T-helper 22 cell (primary cell): Measurements from ENCODE around the gene CNBD2.
"Not testable (repeated sequence)": the region's sequence is repeated elsewhere in the genome, so short reads cannot be mapped to it uniquely, and the experiment has no call there.

Source experiments
- DNase-seq: peaks from one replicate; pipeline ENCODE4 v3.0.0-alpha.2; 2020; ENCODE audit warnings: low read depth

The CNBD2 gene

DNA sequence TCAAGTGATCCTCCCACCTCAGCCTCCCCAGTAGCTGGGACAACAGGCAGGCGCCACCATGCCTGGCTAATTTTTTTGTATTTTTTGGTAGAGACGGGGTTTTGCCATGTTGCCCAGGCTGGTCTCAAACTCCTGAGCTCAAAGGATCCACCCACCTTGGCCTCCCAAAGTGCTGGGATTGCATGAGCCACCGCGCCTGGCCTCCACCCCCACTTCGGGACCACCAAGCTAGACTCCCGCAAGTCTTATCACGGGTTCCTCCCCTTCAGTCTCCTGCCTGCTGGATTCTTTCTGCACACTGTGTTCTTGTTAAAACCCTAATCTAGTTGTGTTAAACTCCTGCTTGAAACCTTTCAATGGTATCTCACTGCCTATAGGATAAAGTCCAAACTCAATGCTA, 57.7 kb downstream of the CNBD2 start:
- not testable (repeated sequence) for DNase-seq

DNA sequence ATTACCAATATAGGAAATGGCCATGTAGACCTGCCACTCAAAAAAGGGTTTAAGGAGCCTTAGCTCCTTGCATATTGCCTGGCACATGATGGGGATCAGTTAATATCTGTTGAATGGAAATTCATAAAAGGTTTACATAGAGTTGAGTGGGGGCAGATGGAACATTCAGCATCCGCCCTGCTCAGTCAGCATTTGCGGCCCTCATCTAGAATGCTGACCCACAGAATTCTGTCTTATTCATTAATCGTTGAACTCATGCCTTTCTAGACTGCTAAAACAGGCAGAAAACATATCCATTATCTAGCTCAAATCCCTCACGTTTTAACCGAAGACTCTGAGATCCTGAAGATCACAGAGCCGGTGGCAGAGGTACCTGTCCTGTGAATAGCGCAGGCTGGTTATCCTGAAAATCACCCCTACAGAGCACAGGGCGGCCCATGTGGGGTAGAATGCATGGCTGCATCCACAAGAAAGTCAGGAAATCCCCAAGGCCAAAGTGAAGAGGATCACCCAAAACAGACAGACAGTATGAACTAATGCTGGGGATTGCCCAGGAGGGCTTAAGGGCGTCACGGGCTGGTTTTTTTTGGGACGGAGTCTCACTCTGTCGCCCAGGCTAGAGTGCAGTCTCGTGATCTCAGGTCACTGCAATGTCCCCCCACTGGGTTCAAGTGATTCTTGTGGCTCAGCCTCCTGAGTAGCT, 59.9 kb downstream of the CNBD2 start:
- no peak for DNase-seq

DNA sequence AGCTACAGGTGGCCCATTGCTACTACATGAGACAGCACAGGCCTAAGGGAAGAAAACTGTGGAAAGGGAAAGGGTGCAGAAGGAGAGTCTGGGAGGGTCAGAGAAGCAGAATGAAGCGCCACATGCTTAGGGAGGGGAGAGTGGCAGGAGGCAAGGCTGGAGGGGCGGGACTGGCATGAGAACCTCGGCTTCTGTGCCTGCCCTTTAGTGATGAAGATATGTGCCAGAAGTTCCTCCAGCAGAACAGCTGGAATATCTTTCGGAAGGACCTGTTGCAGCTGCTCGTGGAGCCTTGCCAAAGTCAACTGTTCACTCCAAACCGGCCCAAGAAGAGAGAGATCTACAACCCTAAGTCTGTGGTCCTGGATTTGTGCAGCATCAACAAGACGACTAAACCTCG, 61.8 kb downstream of the CNBD2 start:
- no peak for DNase-seq

DNA sequence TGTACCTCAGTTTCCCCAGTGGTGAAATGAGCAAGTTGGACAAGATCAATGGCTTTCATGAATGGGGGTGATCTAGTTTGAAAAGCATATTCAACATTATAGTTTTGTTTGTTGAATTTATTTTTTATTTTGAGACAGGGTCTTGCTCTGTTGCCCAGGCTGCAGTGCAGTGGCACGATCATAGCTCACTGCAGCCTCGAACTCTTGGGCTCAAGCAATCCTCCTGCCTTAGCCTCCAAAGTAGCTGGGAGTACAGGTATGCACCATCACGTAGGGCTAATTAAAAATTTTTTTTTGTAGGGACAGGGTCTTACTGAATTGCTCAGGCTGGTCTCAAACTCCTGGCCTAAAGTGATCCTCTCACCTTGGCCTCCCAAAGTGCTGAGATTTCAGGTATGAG, 63.4 kb downstream of the CNBD2 start:
- DNase-seq, result no peak

DNA sequence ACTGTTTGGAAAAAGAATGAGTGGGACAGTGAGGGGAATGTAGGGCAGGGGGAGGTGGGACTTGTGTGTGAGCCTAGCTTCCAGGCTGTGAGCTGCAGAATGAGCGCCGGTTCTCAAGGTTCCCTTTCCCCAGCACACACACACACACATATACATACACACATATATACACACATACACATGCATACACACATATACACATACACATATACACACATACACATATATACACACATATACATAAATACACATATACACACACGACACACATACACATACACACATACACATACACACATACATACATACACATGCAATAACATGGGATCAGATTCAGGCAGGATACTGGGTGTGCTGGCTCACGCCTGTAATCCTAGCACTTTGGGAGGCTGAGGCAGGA, 66.5 kb downstream of the CNBD2 start:
- DNase-seq, result no peak

DNA sequence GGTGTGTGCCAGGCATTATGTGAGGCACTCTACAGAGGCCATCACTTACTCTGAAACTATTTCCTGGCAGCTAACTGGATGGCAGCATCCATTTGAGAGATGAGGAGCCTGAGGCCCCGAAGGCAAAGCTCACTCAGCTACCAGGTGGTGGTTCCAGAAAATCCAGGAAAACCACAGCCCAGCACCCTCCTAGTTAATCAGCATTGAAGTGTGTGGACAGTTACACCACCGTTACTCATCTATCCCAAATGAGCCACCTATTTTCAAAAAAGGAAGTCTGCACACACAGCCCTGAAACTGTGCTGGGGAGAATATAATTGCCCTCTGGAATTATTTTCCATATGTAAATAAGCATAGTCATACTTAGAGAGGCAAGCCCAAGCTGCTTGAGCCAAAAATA, 67.4 kb downstream of the CNBD2 start:
- no peak for DNase-seq

DNA sequence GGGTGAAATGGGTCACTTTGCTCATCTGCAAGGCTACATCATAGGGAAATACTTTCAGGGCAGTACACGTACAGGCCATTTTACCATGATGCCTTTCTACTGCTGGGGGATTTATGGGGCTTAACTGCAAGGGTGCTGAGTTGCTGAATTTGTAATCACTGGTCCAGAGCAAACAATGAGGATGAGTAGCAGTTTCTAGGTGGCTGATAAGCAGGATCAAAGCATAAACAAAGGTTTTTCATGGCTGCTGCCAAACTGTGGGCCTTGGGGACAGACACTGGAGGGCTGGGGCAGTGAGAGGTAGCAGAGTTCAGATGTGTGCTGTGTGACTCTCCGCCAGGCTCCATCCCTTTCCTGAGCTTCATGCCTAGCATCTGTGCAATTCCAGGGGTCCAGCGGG, 68.3 kb downstream of the CNBD2 start:
- DNase-seq, result no peak

DNA sequence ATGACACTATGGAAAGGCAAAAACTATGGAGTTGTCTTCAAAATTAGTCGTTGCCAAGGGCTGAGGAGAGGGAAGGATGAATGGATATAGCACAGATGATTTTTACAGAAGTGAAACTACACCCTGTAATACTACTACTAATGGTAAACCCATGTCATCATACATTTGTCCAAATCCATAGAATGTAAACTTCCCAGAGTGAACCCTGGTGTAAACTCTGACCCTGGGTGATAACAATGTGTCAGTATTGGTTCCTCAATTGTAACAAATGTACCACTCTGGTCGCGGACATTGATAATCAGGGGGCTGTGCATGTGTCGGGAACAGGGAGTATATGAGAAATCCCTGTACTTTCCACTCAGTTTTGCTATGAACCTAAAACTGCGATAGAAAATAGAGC, 72.2 kb downstream of the CNBD2 start:
- DNase-seq, result no peak

DNA sequence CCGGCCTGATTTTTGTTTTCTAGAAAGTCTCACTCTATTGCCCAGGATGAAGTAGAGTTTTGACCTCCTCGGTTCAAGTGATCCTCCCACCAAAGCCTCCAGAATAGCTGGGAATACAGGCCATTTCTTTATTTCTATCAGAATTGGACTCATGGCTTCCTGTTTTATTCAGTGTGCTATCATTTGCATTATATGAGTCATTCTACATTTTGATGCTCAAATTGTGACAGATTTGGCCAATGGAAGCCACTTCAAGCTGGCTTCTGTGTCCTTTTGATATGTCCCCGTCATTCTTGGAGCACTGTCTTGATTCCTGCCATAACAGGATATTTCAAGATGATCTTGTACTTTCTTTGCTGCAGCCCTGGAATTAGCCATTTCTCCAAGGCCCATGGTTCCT, 75.1 kb downstream of the CNBD2 start:
- no peak for DNase-seq

DNA sequence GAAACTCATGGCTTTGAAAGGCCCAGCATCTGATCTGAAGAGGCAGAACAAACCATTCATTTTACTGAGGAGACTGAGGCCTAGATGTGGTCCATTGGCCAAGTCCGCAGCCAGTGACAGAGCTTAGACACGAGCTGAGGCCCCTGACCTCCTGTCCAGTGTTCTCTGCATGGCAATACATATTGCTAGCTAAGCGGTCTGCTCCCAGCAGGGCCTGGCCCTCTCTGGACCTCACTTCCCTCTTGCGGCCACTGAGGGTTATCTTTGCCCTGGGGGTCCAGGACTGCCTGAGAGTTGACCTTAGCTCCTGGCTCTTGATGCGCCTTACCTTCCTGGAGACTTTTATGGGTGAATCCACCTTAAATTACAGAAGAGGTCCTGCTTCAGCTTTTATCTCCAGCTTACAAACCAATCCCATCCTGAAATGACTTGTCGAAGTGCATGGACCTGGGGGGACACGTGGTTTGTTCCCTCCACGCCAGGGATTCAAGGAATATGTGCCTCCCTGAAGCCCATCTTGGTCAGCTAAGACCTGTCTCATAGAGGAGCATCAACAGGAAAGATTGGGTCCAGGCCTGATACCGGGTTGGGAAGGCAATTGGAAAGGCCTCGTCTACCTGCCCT, 75.6 kb downstream of the CNBD2 start:
- DNase-seq, result no peak

DNA sequence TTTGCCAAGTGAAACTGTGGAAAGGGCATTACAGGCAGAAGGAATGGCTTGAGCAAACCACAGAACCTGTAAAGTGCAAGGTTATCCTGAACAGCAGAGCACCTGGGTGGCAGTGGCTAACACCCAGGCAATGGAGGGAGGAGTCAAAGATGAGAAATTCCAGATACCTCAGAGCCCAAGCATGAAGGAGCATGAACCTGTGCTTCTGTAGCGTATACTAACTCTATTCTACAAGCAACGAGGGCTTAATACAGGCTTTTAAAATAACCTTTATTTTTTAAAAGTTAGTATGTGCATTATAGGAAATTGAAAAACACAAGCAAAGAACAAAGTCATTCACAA, 77.0 kb downstream of the CNBD2 start:
- DNase-seq, result no peak

DNA sequence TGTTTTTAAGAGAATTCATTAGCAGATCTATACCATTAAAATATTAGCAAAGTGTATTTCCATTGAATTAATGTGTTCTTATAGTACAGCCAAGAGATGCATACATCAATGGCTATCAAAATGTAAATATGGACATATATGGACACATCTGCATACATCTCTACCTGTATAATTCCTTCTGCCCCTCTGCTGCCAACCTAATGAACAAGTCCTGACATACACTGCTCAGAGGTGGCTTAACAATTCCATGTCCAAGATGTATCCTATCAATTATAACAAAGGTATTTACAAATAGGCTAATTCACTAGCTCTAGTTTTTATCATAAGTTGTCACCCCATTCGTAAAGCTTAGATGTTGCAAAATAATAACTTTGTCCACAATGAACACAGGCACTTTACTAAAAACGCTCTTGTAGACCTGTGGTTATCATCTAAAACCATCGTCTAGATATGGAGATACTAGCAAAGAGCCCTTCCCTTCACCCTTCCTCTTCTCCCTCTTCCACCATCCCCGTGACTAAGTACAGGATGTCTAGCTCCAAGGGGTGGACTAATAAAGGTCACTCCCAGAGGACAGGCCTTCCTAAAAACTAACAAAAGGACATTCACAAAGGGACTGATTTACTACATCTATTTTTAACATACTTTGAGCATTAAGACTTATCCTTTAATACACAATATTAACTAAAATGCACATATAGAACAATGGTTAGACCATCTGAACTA, 77.8 kb downstream of the CNBD2 start:
- DNase-seq, result not testable (repeated sequence)

DNA sequence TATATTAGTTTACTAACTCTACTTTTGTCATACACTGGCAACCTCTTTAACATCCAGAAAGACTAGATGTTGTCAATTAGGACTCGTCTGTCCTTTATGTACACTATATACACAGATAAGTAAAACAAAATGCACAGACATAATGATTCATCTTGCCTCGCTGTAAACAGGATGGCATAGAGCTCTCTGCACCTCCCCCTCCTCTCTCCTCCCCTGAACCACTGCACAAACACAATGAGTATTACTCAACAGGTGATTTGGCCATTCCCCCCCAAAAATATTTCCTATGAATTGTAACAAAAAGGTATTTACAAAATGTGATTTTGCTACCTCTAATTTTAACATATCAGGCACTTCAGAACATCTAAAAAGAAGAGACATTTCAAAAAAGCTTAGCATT, 81.0 kb downstream of the CNBD2 start:
- DNase-seq, result not testable (repeated sequence)

DNA sequence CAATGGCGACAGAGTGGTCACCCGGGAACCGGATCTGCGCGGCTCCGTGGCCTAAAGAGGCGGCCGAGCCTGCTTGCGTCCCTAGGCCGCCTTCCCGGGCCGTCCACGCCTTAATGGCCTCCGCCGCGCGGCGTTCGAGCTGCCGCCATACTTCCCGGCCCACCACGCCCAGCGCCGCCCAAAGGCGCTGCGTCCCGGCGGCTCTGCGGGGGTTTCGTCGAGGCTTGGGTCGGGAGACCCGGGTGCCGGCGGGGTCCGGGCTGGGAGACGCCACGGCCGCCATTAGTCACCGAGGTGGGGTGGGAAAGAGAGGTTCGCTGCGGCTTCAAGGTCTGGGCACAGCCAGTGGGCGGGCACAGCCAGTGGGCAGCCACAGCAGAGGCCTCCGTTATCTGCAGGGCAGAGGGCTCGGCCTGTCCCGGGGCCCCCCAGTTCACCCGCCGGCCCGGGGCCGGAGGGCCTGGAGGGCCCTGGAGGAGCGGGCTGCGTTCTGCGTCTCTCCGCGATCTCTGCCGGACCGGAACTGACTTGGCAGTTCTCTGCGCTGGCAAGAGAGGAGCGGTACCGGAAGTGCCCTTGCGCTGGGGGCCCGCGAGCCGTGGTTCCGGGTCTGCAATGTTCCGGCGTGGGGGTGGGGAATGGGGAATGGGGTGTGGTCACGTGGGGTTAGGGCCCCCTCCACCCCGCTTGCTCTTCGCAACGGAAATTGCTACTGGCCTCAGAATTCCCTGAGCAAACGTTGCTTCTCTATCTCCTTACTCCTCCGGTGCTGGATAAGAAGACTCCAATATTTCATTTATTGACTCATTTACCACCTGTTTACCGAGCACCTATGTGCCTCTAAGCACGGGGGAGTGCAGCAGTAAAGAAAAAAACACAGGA, 82.3 kb downstream of the CNBD2 start:
- peak; percentile 70 for DNase-seq

DNA sequence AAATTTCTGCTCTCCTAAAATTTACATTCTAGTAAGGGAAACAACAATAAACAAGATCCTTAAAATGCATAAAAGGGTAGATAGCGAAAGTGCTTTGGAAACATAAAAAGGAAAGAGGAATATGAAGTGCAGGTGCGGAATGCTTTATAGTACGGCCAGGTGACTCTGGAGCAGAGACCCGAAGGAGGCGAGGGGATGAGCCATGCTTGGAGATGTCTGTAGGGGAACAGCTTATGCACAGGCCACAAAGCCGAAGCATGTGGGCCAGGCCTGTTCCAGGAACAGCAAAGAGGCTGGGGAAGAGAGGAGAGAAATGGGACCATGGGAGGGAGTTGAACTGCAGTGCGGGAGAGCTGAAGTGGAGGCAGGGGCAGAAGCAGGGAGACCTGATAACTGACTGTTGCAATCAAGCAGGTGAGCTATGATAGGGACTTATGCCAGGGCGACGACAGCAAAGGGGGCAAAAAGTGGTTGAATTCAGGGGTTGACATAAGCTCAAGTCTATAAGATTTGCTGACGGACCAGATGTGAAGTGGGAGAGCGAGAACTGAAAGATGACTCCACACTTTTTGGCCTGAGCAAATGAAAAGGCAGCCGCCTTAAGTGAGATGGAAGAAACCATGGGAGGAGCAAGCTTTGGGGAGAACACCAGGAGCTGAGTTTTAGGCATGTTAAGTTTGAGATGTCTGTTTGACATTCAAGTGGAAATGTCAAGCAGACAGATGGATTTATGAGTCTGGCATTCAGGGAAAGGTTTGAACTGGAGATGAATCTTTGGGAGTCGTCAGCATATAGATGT, 83.1 kb downstream of the CNBD2 start:
- no peak for DNase-seq

DNA sequence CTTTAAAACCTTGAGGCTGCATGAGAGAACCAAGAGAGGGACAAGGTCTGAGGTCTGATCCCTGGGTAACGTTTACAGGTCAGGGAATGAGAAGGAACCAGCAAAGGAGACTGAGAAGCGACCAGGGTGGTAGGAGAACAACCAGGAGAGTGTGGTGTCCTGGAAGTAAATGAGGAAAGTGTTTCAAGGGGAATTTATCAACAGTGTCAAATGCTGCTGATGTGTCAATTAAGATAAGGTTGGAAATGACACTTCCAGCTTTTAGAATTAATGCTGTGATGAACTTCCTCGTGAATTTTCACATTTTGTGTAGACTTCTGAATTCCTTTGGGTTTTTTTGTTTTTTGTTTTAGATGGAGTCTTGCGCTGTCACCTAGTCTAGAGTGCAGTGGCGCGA, 83.7 kb downstream of the CNBD2 start:
- DNase-seq, result no peak

DNA sequence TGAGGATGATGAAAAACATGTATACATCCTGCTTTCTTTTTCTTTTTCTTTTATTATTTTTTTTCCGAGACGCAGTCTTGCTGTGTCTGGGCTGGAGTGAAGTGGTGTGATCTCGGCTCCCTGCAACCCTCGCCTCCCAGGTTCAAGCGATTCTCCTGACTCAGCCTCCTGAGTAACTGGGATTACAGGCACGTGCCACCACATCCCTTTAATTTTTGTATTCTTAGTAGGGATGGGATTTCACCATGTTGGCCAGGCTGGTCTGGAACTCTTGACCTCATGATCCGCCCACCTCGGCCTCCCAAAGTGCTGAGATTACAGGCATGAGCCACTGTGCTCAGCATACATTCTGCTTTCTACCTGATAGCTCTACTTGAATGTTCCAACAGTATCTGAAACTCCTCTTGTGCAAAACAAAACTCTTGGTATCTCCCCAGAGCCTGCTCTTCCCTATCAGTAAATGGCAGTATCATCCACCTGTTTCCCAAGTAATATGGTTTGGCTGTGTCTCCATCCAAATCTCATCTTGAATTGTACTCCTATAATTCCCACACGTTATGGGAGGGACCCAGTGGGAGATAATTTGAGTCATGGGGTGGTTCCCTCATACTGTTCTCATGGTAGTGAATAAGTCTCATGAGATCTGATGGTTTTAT, 85.6 kb downstream of the CNBD2 start:
- DNase-seq, result not testable (repeated sequence)

DNA sequence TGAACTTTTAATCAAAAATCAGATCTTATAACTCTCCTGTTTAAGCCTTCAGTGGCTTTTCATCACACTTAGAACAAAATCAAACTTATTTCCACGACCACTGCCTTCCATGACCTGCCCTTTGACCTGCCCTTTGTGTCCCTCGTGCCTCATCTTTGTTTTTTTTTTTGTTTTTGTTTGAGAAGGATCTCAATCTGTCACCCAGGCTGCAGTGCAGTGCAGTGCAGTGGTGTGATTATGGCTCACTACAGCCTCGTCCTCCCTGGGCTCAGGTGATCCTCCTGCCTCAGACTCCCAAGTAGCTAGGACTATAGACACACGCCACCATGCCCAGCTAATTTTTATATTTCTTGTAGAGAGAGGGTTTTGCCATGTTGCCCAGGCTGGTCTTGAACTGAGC, 86.8 kb downstream of the CNBD2 start:
- no peak for DNase-seq

DNA sequence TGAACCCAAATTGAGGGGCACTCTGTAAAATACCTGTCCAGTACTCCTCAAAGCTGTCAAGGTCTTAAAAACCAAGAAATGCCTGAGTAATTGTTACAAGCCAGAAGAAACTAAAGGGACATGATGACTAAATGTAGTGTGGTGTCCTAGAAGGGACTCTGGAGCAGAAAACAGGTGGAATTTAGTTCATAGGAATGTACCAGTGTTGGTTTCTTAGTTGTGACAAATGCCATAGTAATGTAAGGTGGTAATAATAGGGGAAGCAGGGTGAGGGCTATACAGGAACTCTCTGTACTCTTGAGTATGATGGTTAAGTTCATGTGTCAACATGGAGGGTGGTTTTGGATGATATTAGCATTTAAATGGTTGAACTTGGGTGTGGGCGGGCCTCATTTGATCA, 92.3 kb downstream of the CNBD2 start:
- DNase-seq, result no peak

DNA sequence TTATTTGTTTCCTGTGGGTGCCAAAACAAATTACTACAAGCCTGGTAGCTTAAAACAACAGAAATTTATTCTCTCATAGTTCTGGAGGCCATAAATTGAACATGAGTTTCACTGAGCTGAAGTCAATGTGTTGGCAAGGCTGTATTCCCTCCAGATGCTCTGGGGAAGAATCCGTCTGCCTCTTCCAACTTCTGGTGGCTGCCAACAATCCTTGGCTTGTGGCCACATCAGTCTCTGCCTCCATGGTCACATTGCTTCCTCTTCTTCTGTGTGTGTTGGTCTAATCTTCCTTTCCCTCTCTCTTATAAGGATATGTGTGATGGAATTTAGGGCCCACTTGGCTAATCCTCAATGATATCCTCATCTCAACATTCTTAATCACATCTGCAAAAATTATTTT, 93.4 kb downstream of the CNBD2 start:
- DNase-seq, result no peak

DNA sequence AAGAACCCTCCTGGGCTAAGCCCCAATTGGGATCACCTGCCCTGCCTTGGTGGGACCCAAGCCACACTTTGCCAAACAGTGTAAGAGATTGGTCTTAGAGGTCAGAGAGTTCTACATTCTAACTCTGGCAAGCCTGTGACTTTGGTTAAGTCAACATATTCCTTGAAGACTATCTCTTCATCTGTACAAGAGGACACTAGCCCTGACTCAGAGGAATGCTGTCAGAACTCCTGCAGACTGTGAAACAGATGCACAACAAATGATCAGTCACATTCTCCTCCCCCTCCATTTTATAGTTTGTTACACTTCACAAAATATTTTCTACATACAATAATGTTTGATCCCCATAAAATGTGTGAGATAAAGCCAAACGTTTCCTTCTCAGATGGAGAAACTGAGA, 94.4 kb downstream of the CNBD2 start:
- no peak for DNase-seq
